DOHH2 (cell line): ENCODE measurements around the gene SIPA1.

Source experiments
- EZH2phosphoT487 ChIP-seq: fragments of 200-600 bp; sonication (generic); IDR thresholded peaks from 2 replicates; pipeline ENCODE4 v1.6.1; 2017; ENCODE audit warnings: borderline replicate concordance, mild to moderate bottlenecking, antibody characterized with exemption, low read length, moderate library complexity, mixed read lengths
- TF ChIP-seq, protein P1 (sequence below): fragments of 200-600 bp; sonication (generic); IDR thresholded peaks from one replicate; pipeline ENCODE4 v1.5.1; 2014; ENCODE audit warnings: antibody characterized with exemption, mild to moderate bottlenecking, low read depth, low read length; ENCODE audit not compliant: poor library complexity, severe bottlenecking

GRCh38 chr11:65662799-65663638, 25.1 kb downstream of the SIPA1 start, which contains the start of gene RELA:
- TF ChIP-seq, protein P1, sequence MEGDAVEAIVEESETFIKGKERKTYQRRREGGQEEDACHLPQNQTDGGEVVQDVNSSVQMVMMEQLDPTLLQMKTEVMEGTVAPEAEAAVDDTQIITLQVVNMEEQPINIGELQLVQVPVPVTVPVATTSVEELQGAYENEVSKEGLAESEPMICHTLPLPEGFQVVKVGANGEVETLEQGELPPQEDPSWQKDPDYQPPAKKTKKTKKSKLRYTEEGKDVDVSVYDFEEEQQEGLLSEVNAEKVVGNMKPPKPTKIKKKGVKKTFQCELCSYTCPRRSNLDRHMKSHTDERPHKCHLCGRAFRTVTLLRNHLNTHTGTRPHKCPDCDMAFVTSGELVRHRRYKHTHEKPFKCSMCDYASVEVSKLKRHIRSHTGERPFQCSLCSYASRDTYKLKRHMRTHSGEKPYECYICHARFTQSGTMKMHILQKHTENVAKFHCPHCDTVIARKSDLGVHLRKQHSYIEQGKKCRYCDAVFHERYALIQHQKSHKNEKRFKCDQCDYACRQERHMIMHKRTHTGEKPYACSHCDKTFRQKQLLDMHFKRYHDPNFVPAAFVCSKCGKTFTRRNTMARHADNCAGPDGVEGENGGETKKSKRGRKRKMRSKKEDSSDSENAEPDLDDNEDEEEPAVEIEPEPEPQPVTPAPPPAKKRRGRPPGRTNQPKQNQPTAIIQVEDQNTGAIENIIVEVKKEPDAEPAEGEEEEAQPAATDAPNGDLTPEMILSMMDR, result no peak
- TF ChIP-seq EZH2phosphoT487, result no peak
